Right atrium auricular region (tissue), 2 donors: ENCODE measurements around the gene DISC1. TPM values are rescaled to one million over a fixed set of nuclear protein-coding genes. Genes with fewer than 3 reads are reported as not detected.

Experiments used
- DNase-seq: peaks from one replicate; pipeline ENCODE4 v3.0.0-alpha.2; 2019; ENCODE audit warnings: low spot score
- H3K27ac ChIP-seq, 2 donors: fragments of 200-600 bp; sonication (generic); 1 replicate in 1 of 2; 2 replicates in 1 of 2; pipeline ENCODE4 v1.5.1; 2016 to 2019
- H3K27me3 ChIP-seq, 2 donors: fragments of 200-600 bp; sonication (generic); one replicate each; pipeline versions ENCODE4 v1.5.1 to v1.6.0; 2017 to 2019
- H3K36me3 ChIP-seq: fragments of 200-600 bp; sonication (generic); one replicate; pipeline ENCODE4 v1.5.1; 2016
- H3K4me1 ChIP-seq, 2 donors: fragments of 200-600 bp; sonication (generic); one replicate each; pipeline versions ENCODE4 v1.5.1 to v1.6.0; 2017 to 2019
- H3K4me3 ChIP-seq, 2 donors: fragments of 200-600 bp; sonication (generic); 1 replicate in 1 of 2; 2 replicates in 1 of 2; pipeline ENCODE4 v1.5.1; 2017 to 2019; ENCODE audit warnings: mild to moderate bottlenecking in 1 of 2, moderate library complexity in 1 of 2
- H3K9me3 ChIP-seq, 2 donors: fragments of 200-600 bp; sonication (generic); one replicate each; pipeline ENCODE4 v1.5.1; 2019
- total RNA-seq, 2 donors: library from RNA; depleted of rRNA; stranded (reverse); fragments of >200 nt; gene quantifications; one replicate each; pipeline ENCODE4 v1.1.0, GENCODE V29; 2016
- TF ChIP-seq, protein P1 (sequence below), 2 donors: fragments of 200-600 bp; sonication (generic); IDR thresholded peaks; one replicate each; pipeline ENCODE4 v1.5.1; 2019; ENCODE audit warnings: antibody characterized with exemption in 2 of 2

DISC1 gene
- total RNA-seq, 2 donors from 2014 or later: 1.8 to 5.3 TPM

DNA sequence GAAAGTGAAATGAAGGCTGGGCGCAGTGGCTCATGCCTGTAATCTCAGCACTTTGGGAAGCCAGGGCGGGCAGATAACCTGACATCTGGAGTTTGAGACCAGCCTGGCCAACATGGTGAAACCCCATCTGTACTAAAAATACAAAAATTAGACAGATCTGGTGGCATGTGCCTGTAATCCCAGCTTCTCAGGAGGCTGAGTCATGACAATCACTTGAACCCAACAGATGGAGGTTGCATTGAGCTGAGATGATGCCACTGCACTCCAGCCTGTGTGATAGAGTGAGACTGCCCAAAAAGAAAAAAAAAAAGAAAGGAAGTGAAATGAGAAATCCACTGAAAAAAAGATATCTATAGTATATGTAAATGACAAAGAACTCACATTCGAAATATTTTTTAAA lies 439.9 kb downstream of the DISC1 start:
- DNase-seq: no peak
- no peaks in the 10 kb centered on the region for H3K9me3 ChIP-seq
- H3K27ac ChIP-seq: no peak overlapping the region
- H3K4me1 ChIP-seq: no peaks in the 10 kb centered on the region
- no peak overlapping the region for H3K4me3 ChIP-seq
- no peaks in the 10 kb centered on the region for H3K36me3 ChIP-seq
- no peaks in the 10 kb centered on the region for H3K27me3 ChIP-seq
- TF ChIP-seq, protein P1, sequence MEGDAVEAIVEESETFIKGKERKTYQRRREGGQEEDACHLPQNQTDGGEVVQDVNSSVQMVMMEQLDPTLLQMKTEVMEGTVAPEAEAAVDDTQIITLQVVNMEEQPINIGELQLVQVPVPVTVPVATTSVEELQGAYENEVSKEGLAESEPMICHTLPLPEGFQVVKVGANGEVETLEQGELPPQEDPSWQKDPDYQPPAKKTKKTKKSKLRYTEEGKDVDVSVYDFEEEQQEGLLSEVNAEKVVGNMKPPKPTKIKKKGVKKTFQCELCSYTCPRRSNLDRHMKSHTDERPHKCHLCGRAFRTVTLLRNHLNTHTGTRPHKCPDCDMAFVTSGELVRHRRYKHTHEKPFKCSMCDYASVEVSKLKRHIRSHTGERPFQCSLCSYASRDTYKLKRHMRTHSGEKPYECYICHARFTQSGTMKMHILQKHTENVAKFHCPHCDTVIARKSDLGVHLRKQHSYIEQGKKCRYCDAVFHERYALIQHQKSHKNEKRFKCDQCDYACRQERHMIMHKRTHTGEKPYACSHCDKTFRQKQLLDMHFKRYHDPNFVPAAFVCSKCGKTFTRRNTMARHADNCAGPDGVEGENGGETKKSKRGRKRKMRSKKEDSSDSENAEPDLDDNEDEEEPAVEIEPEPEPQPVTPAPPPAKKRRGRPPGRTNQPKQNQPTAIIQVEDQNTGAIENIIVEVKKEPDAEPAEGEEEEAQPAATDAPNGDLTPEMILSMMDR (IDR thresholded peaks at IDR 0.05): no peak

DNA sequence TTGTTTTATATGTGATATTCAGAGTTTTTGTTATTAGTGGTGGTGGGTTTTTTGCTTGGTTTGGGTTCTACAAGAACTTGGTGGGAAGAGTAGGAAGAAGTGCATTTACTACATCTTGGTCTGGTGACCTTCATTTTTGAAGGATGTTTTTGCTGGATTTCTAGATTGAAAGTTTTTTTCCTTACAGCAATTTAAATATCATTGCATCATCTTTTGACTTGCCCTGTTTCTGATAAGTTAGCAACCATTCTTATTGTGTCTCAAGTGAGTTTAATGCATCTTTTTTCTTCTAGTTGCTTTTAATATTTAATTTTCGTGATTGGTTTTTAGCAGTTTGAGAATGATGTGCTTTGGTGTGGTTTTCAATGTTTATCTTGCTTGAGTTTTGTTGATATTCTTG lies 447.7 kb downstream of the DISC1 start:
- Histone ChIP-seq H3K4me1 (no peaks in the 10 kb centered on the region), H3K27me3 (no peaks in the 10 kb centered on the region), H3K27ac (no peak overlapping the region), H3K4me3 (no peak overlapping the region), H3K36me3 (no peaks in the 10 kb centered on the region), H3K9me3 (peaks cover 0 to 5% of the 10 kb centered on the region in 2 donors)
- DNase-seq: no peak
- TF ChIP-seq, protein P1 (IDR thresholded peaks at IDR 0.05): no peak

DNA sequence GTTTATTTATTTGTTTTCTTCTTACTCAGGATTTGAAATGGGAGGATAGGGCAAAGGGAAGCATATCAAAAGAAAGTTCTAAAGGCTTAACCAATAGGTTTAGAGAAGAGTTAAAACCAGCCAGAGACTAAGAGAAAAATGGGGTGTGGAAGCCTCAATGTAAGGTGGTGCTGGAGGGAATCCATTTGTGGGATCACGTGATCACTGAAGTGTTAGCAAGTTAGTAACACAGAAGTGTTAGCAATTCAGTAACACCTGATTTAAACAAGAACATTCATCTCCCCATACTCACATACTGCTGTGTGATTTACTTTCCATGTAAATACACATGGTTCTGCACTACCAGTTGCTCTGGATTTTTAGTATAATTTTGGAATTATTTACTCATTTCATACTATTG lies 451.2 kb downstream of the DISC1 start:
- Histone ChIP-seq H3K36me3 (no peaks in the 10 kb centered on the region), H3K4me1 (no peaks in the 10 kb centered on the region), H3K9me3 (peaks cover 0 to 9% of the 10 kb centered on the region in 2 donors), H3K27me3 (no peaks in the 10 kb centered on the region), H3K4me3 (no peak overlapping the region), H3K27ac (no peak overlapping the region)
- TF ChIP-seq, protein P1 (IDR thresholded peaks at IDR 0.05): no peak
- DNase-seq: no peak

DNA sequence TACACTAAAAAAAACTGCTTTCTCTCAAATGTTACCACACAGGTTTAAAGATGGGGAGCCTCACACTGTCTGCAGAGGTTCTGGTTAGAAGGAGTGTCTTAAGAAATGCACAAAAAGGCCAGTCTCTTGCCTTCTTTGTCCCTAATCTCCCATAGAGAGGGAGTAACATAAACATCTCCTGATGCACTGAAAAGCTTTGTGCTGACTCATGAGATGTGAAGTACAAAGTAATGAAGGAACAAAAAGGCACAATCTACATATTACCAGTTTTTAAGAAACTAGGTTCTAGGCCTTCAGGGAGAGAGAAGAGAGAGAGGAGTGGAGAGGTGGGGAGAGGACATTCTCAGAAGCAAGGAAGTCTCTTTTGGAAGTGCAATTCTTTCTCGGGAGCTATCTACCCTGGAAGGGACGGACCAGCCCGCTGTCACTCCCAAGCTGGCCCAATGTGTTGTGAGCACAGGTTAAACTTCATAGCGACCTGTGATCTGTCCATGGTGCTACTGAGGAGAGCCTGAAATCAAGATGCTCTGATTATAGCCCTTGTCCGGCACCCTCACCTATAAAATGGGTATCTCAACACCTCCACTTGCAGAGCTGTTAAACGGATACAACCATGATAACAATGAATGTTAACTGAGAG lies 458.1 kb downstream of the DISC1 start:
- no peak for DNase-seq
- Histone ChIP-seq H3K4me3 (no peak overlapping the region), H3K27me3 (no peaks in the 10 kb centered on the region), H3K36me3 (no peaks in the 10 kb centered on the region), H3K27ac (no peak overlapping the region), H3K9me3 (peaks cover 0 to 4% of the 10 kb centered on the region in 2 donors), H3K4me1 (no peaks in the 10 kb centered on the region)
- TF ChIP-seq, protein P1 (IDR thresholded peaks at IDR 0.05): no peak

DNA sequence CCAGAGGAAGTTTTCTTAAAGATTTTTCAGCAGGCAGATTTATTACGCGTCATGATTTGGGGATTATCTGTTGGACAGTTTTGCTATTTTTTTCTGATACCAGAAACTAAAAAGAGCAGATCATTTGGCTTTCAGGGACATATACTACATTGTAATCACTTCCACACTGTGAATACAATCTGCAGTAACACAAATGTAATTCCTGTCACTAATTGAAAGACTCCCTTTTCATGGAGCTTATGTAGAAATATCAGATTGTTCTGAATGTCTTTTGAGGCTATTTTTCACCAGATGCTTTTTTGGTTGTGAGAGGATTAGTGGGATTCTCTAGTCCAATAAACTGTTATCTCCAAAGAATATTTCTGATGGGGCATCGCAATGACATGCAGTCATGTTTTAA lies 464.2 kb downstream of the DISC1 start:
- no peaks in the 10 kb centered on the region for H3K4me1 ChIP-seq
- H3K9me3 ChIP-seq: no peaks in the 10 kb centered on the region
- H3K27me3 ChIP-seq: no peaks in the 10 kb centered on the region
- no peak for DNase-seq
- no peak overlapping the region for H3K27ac ChIP-seq
- no peaks in the 10 kb centered on the region for H3K36me3 ChIP-seq
- no peak overlapping the region for H3K4me3 ChIP-seq
- TF ChIP-seq, protein P1 (IDR thresholded peaks at IDR 0.05): no peak

Other genes with a start within 250 kb of the DISC1 start
- gene EGLN1, start 204.5 kb upstream of the DISC1 start, total RNA-seq: 10 to 100 TPM; 57.9 to 76.7 TPM
- gene TSNAX, start 98.1 kb upstream of the DISC1 start, total RNA-seq: 10 to 100 TPM; 19.5 to 26.3 TPM